C4-2B (cell line): Measurements from ENCODE around the gene NLGN1.
"Not testable (repeated sequence)": the region's sequence is repeated elsewhere in the genome, so short reads cannot be mapped to it uniquely, and the experiment has no call there.

ENCODE experiments used
- H3K27ac ChIP-seq: fragments of 450-650 bp; 2 replicates; pipeline ENCODE4 v1.5.1; 2017
- ZFX ChIP-seq: fragments of 450-650 bp; IDR thresholded peaks from 2 replicates; pipeline ENCODE4 v1.6.1; 2017
- TF ChIP-seq, protein P1 (sequence below): fragments of 450-650 bp; conservative IDR thresholded peaks from 2 replicates; pipeline ENCODE4 v1.5.1; 2017; ENCODE audit warnings: mild to moderate bottlenecking

Gene NLGN1

DNA sequence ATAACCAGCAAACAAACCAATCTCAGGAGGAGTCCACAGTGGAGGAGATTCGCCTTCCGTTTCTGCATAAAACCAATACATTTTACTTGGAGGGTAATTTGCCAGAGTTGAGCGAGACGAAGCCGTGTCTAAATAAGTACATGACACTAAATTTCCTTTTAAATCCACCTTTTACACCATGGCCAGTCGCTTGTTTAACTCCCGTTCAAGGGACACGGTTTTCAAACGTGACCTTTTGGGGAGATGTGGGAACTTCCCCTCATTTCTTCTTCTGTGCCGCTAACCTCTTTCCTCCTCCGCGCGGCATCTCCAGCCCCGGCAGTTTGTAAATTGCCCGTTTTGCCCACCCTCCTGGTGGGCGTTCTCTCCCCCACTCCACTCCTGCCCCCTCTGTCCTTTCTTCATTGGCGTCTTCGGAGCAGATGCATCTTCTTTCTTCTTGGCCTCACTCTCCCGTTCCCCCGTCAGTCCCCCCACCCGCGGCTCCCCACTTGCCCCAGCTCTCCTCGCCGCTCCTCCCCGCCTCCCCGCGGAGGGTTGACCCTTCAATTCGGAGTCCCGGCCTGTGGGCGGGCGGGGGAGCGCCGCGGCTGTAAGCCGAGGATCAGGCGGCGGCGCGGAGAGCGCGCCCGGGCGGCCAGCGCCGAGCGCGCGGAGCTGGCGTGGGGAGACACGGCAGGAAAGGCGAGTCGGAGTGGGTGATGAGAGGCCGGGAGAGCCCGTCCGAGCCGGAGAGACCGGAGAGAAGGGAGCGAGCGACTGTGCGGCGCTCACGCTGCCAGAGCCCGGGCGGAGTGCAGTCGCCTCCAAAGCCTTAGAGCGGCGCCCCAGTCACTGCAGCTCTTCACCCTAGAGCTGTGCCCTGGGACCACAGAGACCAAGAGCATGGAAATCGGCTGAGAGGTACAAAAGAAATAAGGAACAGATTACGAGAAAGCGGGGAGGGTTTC, at the start of gene NLGN1:
Gene NLGN1 (plus strand): TSS at position 584 of the 950 bp plus-strand sequence.
- peak within 1 kb of the TSS; percentile 81 for H3K27ac ChIP-seq
- TF ChIP-seq ZFX: no peak
- TF ChIP-seq, protein P1, sequence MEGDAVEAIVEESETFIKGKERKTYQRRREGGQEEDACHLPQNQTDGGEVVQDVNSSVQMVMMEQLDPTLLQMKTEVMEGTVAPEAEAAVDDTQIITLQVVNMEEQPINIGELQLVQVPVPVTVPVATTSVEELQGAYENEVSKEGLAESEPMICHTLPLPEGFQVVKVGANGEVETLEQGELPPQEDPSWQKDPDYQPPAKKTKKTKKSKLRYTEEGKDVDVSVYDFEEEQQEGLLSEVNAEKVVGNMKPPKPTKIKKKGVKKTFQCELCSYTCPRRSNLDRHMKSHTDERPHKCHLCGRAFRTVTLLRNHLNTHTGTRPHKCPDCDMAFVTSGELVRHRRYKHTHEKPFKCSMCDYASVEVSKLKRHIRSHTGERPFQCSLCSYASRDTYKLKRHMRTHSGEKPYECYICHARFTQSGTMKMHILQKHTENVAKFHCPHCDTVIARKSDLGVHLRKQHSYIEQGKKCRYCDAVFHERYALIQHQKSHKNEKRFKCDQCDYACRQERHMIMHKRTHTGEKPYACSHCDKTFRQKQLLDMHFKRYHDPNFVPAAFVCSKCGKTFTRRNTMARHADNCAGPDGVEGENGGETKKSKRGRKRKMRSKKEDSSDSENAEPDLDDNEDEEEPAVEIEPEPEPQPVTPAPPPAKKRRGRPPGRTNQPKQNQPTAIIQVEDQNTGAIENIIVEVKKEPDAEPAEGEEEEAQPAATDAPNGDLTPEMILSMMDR: peak; percentile 71

DNA sequence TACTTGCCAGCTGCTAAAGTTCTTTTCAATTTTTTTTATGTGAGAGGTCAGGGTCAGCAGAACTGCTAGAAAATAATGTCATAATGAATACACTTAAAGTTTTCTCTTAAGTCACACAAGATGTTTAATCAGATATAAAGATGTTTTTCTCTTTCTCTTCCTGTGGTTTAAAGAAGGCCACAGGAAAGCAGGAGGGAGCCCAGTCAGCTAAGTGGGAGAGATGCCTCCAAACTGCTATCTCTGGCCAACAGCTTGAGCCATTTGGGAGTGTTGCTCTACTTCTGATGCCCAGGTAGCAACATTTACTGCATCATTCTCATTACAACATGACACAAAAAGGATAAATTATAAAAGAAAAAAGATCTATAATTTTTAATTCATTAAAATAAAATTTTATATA, 45.7 kb upstream of the NLGN1 start:
- no peak overlapping the region for H3K27ac ChIP-seq
- no peak for TF ChIP-seq ZFX
- TF ChIP-seq, protein P1: no peak

DNA sequence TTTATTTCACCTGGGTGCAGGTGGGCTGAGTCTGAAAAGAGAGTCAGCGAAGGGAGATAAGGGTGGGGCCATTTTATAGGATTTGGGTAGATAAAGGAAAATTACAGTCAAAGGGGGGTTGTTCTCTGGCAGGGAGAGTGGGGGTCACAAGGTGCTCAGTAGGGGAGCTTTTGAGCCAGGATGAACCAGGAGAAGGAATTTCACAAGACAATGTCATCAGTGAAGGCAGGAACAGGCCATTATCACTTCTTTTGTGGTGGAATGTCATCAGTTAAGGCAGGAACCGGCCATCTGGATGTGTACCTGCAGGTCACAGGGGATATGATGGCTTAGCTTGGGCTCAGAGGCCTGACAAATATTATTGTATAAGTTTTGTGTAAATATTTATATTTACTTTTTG, 44.4 kb upstream of the NLGN1 start:
- not testable (repeated sequence) for H3K27ac ChIP-seq

- TF ChIP-seq ZFX: no peak
- TF ChIP-seq, protein P1: no peak
- H3K27ac ChIP-seq: no peak overlapping the region
These were observed 43.4 kb upstream of the NLGN1 start for GRCh38 chr3:173354124-173354523.

- TF ChIP-seq ZFX: no peak
- TF ChIP-seq, protein P1: peak; percentile 94
- no peak overlapping the region; the same call in 1 of the 2 replicates for H3K27ac ChIP-seq
These were observed 25.6 kb upstream of the NLGN1 start for GRCh38 chr3:173371848-173372487.

- TF ChIP-seq, protein P1: no peak
- no peak for TF ChIP-seq ZFX
- no peak overlapping the region for H3K27ac ChIP-seq
These were observed 16.9 kb upstream of the NLGN1 start for GRCh38 chr3:173380681-173381080.

- H3K27ac ChIP-seq: not testable (repeated sequence)
These were observed 15.6 kb upstream of the NLGN1 start for GRCh38 chr3:173381936-173382335.

GRCh38 chr3:173395073-173395411, 2.5 kb upstream of the NLGN1 start:
- H3K27ac ChIP-seq: peak overlapping the region; percentile 81
- TF ChIP-seq ZFX: no peak
- TF ChIP-seq, protein P1: no peak
